Measurements from ENCODE around the gene LINC01488. TPM values are rescaled to one million over a fixed set of nuclear protein-coding genes. Genes with fewer than 3 reads are reported as not detected.

LINC01488 gene
- total and polyA plus RNA-seq, 2 of the 13 experiments (the other 11 are each of a cell fraction or from before 2014, with no cell fraction given), result 0.26 to 0.58 TPM

- TF ChIP-seq ZNF646 (CRISPR knock-in tag; IDR thresholded peaks at IDR 0.05) (peak; percentile 31; the same call in 1 of the 2 replicates), KDM2A (CRISPR knock-in tag; IDR thresholded peaks at IDR 0.05; ENCODE audit: borderline replicate concordance, low read depth) (peak; percentile 39; the same call in 1 of the 2 replicates), ZBED4 (CRISPR knock-in tag; IDR thresholded peaks at IDR 0.05; ENCODE audit: borderline replicate concordance) (peak; percentile 93), MXI1 (IDR thresholded peaks at IDR 0.05; ENCODE audit: borderline replicate concordance, low read depth, low read length) (peak; percentile 56; the same call in 1 of the 3 replicates), MAFK (conservative IDR thresholded peaks at IDR 0.05 in 1 of 2, IDR thresholded peaks at IDR 0.05 in 1 of 2; ENCODE audit: low read length in 2 of 2) (no peak), ZNF687 (CRISPR knock-in tag; IDR thresholded peaks at IDR 0.05) (peak; percentile 96), STAT6 (CRISPR knock-in tag; IDR thresholded peaks at IDR 0.05; ENCODE audit: borderline replicate concordance) (no peak), THAP11 (CRISPR knock-in tag; IDR thresholded peaks at IDR 0.05) (peak; percentile 41; the same call in 1 of the 2 replicates), ZKSCAN8 (CRISPR knock-in tag; IDR thresholded peaks at IDR 0.05; ENCODE audit: borderline replicate concordance) (0 out of 2 replicates have a peak, but pooled peaks have one; percentile 41), ZNF234 (CRISPR knock-in tag; conservative IDR thresholded peaks at IDR 0.05) (no peak)
Measured at GRCh38 chr11:69497221-69497787, 15.8 kb downstream of the LINC01488 start (continued).
